GM10847 (cell line): ENCODE results near the gene IRF7.
A peak's percentile ranks its signal among the peaks of the same experiment; 100 is the strongest.

Experiments
- POLR2A ChIP-seq: IDR thresholded peaks from 2 replicates; pipeline ENCODE4 v1.6.1; 2011; ENCODE audit not compliant: insufficient read length; ENCODE audit errors: extremely low read depth

The IRF7 gene

DNA sequence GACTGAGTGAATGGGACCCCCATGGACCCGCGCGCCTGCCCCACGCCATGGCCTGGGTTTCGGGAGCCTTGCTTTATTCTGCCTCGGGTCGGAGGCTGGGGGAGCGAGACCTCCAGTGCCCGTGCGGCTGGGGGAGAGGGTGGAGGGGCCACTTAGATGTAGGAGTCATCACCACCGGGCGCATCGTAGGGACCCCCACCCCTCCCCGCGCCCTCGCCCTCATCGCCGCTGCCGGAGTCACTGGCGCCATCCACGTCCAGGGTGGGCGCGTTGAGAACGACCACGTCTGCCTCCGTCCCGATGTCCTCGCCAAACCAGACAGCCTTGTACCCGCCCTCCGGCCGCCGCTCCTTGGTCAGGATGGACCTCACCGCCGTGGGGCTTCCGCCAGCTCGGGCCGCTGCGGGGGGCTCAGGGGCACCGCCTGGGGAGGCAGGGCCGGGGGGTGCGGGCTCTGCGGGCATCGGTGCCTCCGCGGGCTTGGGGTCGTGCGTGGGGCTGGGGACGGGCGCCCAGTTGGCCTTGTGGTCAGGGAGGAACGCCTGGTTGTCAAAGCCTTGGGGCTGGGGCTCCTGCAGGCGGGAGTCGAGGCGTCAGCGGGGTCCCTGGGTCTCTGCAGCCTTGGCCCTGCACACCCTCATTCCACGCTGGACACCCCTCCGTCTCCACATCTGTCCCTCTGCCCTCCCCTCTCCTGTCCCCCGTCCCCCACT, 1.6 kb upstream of the IRF7 start:
- TF ChIP-seq POLR2A: no peak

DNA sequence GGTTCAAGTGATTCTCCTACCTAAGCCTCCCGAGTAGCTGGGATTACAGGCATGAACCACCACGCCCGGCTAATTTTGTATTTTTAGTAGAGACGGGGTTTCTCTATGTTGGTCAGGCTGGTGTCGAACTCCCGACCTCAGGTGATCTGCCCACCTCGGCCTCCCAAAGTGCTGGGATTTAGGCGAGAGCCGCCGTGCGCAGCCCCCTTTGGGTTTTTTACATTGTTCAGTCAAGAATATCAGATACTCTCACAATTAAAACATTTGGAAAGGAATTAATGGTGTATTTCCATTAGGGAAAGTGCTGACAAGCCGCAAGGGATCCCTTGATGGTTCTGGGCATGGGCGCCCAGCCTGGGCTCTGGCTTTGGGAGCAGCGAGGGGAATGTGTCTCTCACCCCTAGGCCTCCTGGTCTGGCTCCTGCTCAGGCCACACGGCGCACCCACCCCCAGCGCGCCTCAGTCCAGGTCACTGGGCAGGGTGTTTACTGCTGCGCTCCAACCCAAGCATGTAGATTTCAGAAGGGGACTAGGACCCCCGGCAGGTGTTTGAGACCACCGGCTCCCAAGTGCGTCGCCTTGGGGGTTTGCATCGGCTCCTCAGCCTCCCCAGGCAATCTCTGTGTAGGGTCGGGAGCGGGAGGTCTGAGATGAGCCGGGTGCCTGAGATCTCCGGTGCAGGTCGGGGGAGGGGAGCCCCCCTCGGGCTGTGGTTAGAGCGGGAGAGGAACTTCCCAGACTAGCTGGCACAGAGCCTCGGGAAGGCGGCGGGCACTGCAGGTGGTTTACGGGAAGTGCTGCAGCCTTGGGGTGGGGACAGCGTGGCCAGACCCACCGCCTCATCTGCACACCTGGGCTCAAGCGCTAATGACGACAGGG, 809 bp upstream of the IRF7 start:
- TF ChIP-seq POLR2A: no peak

DNA sequence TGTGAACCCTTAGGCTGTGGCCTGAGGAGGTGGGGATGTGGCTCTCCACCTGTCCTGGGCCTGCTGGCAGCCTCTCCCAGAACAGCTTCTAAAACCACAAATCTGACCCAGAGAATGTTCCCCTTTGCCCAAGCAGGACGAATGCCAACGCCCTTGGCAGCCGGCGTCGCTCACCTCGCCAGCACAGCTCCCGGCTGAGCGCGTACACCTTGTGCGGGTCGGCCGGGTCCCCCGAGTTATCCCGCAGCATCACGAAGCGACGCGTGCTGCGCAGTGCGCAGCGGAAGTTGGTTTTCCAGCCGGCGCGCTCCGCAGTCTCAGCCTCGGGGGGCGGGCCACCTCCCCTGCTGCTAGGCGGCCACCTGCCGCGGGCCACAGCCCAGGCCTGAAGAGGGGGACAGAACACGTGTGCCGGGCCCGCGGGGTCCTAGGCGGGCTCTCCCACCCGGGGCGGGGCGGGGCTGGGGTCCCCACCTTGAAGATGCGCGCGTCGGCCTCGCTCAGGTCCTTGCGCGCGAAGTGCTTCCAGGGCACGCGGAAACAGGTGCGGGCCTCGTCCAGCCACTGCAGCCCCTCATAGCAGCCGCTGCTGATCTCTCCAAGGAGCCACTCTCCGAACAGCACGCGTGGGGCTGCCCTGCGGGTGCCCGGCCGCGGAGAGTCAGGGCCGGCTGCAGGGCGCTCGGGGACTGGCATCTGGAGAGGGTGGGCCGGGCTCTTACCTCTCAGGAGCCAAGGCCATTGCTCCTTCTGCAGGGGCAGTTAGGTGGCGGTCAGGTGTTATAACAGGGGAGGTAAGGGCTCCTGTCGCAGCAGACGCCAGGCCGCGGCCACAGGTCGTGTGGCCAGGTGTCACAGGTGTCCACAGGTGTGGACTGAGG, 887 bp downstream of the IRF7 start:
- TF ChIP-seq POLR2A: no peak

DNA sequence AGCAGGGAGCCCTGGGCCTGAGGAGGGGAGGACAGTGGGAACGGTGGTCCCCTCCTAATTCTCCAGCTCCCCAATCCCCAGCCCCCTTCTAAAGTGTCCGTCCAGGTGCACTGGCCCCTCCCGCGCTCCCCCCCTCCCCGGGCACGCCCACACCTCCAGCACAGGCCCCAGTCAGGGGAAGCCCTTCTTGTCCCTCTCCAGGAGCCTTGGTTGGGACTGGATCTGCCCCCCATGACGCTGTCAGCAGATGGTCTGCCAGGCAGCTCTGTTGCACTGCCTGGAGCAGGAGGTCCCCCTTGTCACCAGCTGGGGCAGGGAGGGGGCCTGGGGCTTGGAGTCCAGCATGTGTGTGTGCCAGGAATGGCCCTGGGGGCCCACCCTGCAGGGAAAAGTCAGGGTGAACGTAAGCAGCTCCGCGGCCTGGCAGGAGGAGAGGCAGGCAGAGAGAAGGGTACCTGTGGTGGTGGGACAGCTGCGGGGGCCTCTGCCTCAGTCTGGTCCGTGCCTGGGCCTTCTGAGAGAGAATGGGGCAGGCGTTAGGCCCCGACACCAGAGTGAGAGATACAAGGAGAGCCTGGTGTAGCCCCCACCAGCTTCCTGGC, 1.6 kb downstream of the IRF7 start:
- TF ChIP-seq POLR2A: peak; percentile 10

DNA sequence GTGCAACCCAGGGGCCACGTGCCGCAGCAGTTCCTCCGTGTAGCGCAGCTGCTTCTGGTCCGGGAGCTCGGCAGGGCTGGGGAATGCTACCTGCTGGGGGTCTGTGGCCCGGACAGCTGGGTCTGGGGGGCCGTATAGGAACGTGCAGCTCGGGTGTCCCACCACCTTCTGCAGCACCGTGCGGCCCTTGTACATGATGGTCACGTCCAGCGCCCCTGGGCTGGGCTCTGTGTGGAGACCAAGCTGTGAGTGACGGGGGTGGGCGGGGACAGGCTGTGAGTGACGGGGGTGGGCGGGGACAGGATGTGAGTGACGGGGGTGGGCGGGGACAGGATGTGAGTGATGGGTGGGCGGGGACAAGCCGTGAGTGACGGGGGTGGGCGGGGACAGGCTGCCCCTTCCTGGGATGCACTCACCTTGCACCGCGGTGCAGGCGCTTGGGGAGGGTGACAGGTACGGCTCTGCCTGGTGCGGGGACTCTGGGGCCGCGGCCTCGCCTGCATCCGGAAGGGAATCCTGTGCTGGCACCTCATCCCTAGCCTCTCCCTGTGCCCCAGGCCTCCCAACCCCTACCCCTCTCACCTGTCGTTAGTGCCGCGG, 2.3 kb downstream of the IRF7 start:
- peak; percentile 29 for TF ChIP-seq POLR2A

DNA sequence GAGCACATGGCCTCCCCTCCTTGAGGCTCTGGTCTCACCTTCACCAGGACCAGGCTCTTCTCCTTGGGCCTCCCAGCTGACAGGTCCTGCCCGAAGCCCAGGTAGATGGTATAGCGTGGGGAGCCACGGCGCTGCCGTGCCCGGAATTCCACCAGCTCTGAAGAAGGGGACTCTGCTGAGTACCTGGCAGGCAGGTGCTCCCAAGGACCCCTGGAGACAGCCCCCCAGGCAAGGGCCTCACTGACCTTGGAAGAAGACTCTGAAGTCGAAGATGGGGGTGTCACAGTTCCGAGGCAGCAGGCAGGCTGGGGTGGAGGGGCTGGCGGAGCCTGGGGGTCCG, 2.8 kb downstream of the IRF7 start:
- TF ChIP-seq POLR2A: no peak

DNA sequence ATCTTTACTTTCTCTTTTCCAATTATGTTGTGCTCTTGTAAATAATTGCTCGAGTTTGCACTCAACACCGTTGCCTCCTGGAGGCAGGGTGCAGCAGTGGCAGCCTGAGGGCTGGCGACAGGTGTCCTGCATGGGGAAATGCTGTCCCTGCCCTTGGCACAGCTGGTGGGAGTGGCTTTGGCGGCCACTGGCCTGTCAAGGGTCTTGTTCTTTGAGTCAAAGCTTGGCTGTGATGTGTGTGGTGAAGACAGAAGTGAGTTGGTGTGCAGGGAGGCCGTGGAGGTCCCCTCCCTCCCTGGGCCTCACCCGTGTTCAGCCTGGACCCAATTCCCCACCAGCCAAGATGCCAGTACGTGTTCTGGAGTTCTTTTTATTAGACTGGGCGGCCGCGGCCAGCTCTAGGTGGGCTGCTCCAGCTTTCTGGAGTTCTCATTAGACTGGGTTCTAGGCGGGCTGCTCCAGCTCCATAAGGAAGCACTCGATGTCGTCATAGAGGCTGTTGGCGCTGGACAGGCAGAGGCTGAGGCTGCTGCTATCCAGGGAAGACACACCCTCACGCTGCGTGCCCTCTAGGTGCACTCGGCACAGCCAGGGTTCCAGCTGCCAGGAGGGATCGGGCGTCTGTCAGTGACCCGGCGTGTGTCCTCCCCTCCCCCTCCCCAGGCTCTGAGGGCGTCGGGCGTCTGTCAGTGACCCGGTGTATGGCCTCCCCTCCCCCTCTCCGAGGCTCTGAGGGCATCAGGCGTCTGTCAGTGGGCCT, 3.4 kb downstream of the IRF7 start:
- no peak for TF ChIP-seq POLR2A

DNA sequence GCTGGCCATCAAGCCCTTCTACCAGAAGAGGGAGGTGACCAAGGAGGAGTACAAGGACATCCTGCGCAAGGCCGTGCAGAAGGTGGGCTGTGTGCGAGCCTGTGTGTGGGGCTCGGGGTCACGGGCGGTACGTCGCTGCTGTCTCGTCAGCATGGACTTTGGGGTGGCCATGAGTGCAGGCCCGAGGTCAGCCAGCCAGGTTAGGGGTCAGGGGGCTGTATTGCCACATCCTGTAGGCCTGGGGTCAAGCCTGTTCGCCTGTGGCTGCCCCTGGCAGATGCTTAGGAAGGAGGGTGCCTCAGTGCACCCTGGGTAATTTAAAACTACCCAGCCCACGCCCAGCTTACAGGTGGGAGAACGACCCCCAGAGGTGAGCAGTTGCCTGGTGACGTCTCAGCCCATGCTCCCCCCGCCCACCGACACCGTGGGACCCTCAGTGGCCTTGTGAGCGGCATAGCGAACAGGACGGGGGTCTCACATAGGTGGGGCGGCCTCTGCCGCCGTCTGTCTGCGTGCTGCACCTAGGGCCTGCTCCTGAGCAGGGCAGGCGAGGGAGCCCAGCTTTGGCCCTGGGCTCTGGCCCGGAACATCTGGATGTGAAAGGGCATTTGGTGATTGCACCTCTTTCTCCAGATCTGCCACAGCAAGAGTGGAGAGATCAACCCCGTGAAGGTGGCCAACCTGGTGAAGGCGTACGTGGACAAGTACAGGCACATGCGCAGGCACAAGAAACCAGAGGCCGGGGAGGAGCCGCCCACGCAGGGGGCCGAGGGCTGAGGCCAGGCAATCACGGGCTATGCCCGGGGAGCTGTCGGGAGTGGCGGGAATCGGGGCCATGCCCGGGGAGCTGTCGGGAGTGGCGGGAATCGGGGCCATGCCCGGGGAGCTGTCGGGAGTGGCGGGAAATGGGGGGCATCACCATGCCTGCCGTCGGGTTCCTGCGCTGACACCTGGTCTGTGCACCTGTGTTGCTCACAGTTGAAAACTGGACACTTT, 4.5 kb downstream of the IRF7 start:
- TF ChIP-seq POLR2A: peak; percentile 24

DNA sequence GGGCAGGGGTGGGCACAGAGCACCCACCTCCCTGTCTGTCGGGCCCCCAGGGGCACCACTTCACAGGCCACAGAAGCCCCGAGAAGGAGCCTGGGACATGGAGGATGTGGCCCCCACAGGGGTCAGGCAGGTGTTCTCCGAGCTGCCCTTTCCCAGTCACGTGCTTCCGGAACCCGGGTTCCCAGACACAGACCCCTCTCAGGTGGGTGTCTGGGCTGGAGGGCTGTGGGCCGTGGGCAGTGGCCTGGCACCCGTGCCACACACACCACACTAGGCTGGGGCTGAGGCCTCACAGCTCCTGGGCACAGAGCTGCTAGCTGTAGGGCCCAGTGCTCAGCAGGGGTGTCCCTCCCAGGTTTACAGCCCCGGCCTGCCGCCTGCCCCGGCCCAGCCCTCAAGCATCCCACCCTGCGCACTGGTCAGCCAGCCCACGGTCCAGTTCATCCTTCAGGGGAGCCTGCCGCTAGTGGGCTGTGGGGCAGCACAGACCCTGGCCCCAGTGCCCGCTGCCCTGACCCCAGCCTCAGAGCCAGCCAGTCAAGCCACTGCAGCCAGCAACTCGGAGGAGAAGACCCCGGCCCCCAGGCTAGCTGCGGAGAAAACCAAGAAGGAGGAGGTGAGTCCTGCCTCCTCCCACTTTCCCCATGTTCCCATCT, 5.5 kb downstream of the IRF7 start:
- TF ChIP-seq POLR2A: no peak

DNA sequence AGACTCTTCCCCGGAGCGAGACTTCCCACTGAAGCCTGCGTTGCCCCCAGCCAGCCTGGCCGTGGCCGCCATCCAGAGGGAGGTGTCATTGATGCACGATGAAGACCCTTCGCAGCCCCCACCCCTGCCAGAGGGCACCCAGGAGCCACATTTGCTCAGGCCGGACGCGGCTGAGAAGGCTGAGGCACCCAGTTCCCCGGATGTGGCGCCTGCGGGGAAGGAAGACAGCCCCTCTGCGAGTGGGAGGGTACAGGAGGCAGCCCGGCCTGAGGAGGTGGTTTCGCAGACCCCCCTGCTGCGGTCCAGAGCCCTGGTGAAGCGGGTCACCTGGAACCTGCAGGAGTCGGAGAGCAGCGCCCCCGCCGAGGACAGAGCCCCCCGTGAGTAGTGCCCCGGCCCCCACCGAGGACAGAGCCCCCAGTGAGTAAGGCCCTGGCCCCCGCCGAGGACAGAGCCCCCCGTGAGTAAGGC, 6.4 kb downstream of the IRF7 start:
- no peak for TF ChIP-seq POLR2A

DNA sequence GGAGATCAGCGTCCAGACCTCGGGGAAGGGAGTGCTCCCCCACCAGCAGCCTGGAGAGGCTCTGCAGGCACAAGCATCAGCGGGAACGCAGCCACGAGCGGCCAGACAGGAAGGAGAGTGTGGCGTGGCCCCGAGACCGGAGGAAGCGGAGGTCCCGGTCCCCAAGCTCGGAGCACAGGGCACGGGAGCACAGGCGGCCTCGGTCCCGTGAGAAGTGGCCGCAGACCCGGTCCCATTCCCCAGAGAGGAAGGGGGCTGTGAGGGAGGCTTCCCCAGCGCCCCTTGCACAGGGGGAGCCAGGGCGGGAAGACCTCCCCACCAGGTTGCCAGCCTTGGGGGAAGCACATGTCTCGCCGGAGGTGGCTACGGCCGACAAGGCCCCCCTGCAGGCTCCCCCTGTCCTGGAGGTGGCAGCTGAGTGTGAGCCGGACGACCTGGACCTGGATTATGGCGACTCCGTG, 6.9 kb downstream of the IRF7 start:
- TF ChIP-seq POLR2A: no peak

DNA sequence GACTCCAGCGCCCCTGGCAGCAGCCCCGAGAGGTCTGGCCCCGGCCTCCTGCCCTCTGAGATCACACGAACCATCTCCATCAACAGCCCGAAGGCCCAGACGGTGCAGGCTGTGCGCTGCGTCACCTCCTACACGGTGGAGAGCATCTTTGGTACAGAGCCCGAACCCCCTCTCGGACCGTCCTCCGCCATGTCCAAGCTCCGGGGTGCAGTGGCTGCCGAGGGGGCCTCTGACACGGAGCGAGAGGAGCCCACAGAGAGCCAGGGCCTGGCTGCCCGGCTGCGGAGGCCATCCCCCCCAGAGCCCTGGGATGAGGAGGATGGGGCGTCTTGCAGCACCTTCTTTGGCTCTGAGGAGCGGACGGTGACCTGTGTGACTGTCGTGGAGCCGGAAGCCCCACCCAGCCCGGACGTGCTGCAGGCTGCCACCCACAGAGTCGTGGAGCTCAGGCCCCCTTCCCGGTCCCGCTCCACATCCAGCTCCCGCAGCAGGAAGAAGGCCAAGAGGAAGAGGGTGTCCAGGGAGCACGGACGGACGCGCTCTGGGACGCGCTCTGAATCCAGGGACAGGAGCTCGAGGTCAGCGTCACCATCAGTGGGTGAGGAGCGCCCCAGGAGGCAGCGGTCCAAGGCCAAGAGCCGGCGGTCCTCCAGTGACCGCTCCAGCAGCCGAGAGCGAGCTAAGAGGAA, 7.6 kb downstream of the IRF7 start:
- TF ChIP-seq POLR2A: no peak
